SU-DHL-6 (cell line): Measurements from ENCODE around the gene NCF4.

ENCODE experiments used
- H2AFZ ChIP-seq: fragments of 200-600 bp; sonication (generic); 2 replicates; pipeline ENCODE4 v1.6.1; 2014; ENCODE audit warnings: low read depth, mild to moderate bottlenecking, moderate library complexity, mixed read lengths, antibody characterized with exemption, low read length; ENCODE audit not compliant: severe bottlenecking
- H3F3A ChIP-seq: fragments of 200-600 bp; shearing (Covaris generic); 2 replicates; pipeline ENCODE4 v1.6.0; 2016; ENCODE audit warnings: antibody characterized with exemption, mild to moderate bottlenecking; ENCODE audit not compliant: insufficient read depth
- H3K27ac ChIP-seq: fragments of 200-600 bp; sonication (generic); 2 replicates; pipeline ENCODE4 v1.5.1; 2016; ENCODE audit warnings: low read depth, mild to moderate bottlenecking, low read length, moderate library complexity, mixed read lengths
- H3K27me3 ChIP-seq: fragments of 200-600 bp; sonication (generic), shearing (Covaris generic); 2 replicates; pipeline ENCODE4 v1.6.0; 2014; ENCODE audit warnings: mild to moderate bottlenecking, low read length
- H3K36me3 ChIP-seq: fragments of 200-600 bp; sonication (generic); 2 replicates; pipeline ENCODE4 v1.6.1; 2014; ENCODE audit warnings: mild to moderate bottlenecking, low read length, mixed read lengths
- H3K4me2 ChIP-seq: fragments of 300-600, 200-600 bp; shearing (Covaris generic), sonication (generic); 2 replicates; pipeline ENCODE4 v1.6.0; 2014; ENCODE audit warnings: low read length, low read depth, mild to moderate bottlenecking; ENCODE audit not compliant: poor library complexity, severe bottlenecking
- H3K4me3 ChIP-seq: fragments of 200-600 bp; sonication (generic); 2 replicates; pipeline ENCODE4 v1.5.1; 2014; ENCODE audit warnings: antibody characterized with exemption, low read length, mild to moderate bottlenecking, mixed read lengths; ENCODE audit not compliant: insufficient read depth, poor library complexity, severe bottlenecking
- H3K79me2 ChIP-seq: fragments of 200-600 bp; sonication (generic); 2 replicates; pipeline ENCODE4 v1.6.1; 2014; ENCODE audit warnings: mild to moderate bottlenecking, low read length, moderate library complexity; ENCODE audit not compliant: insufficient read depth
- H3K9ac ChIP-seq: fragments of 200-600 bp; sonication (generic); 2 replicates; pipeline ENCODE4 v1.7.0; 2014; ENCODE audit warnings: mild to moderate bottlenecking, low read length
- H3K9me2 ChIP-seq: fragments of 200-600 bp; sonication (generic); replicated peaks from 2 replicates; pipeline ENCODE4 v1.6.1; 2014; ENCODE audit warnings: low read length; ENCODE audit not compliant: insufficient read depth
- H3K9me3 ChIP-seq: fragments of 200-600 bp; sonication (generic); 2 replicates; pipeline ENCODE4 v1.6.1; 2014; ENCODE audit warnings: low read length, mixed read lengths; ENCODE audit not compliant: insufficient read depth
- H4K20me1 ChIP-seq: fragments of 200-600 bp; sonication (generic); 2 replicates; pipeline ENCODE4 v1.6.1; 2014; ENCODE audit warnings: low read depth, mild to moderate bottlenecking, antibody characterized with exemption, low read length, moderate library complexity, mixed read lengths
- CTCF ChIP-seq: fragments of 200-600 bp; sonication (generic); IDR thresholded peaks from one replicate; pipeline ENCODE4 v1.5.1; 2017; ENCODE audit warnings: antibody characterized with exemption, mild to moderate bottlenecking, low read length, moderate library complexity; ENCODE audit not compliant: insufficient read depth, poor library complexity, severe bottlenecking
- EZH2phosphoT487 ChIP-seq: fragments of 200-600 bp; sonication (generic), shearing (Covaris generic); conservative IDR thresholded peaks from 2 replicates; pipeline ENCODE4 v1.6.1; 2018; ENCODE audit warnings: mild to moderate bottlenecking, antibody characterized with exemption, low read length, moderate library complexity, mixed read lengths

Gene NCF4

GRCh38 chr22:36873614-36874308 is 13.0 kb downstream of the NCF4 start:
- H3K27ac ChIP-seq: no peak overlapping the region

GRCh38 chr22:36874309-36874696 is 13.5 kb downstream of the NCF4 start:
- no peak overlapping the region for H2AFZ ChIP-seq
- H4K20me1 ChIP-seq: no peaks in the 10 kb centered on the region
- H3K9me2 ChIP-seq: no peaks in the 10 kb centered on the region
- H3F3A ChIP-seq: no peaks in the 10 kb centered on the region
- H3K36me3 ChIP-seq: no peaks in the 10 kb centered on the region
- no peak overlapping the region for H3K4me2 ChIP-seq
- no peaks in the 10 kb centered on the region for H3K9me3 ChIP-seq
- H3K27me3 ChIP-seq: no peaks in the 10 kb centered on the region
- no peaks in the 10 kb centered on the region for H3K79me2 ChIP-seq
- TF ChIP-seq CTCF (no peak), EZH2phosphoT487 (no peak)
- H3K4me3 ChIP-seq: no peak overlapping the region
- no peak overlapping the region for H3K9ac ChIP-seq
- H3K27ac ChIP-seq: no peak overlapping the region

More at GRCh38 chr22:36873614-36874308, 13.0 kb downstream of the NCF4 start:
- no peaks in the 10 kb centered on the region for H3K9me3 ChIP-seq
- H3F3A ChIP-seq: no peaks in the 10 kb centered on the region
- H3K79me2 ChIP-seq: no peaks in the 10 kb centered on the region
- no peak overlapping the region for H3K4me2 ChIP-seq
- TF ChIP-seq CTCF: no peak
- no peak for TF ChIP-seq EZH2phosphoT487
- no peaks in the 10 kb centered on the region for H3K27me3 ChIP-seq
- no peaks in the 10 kb centered on the region for H4K20me1 ChIP-seq
- no peak overlapping the region for H3K9ac ChIP-seq
- no peaks in the 10 kb centered on the region for H3K36me3 ChIP-seq
- no peak overlapping the region for H3K4me3 ChIP-seq
- H2AFZ ChIP-seq: no peak overlapping the region
- H3K9me2 ChIP-seq: no peaks in the 10 kb centered on the region

- no peaks in the 10 kb centered on the region for H3K9me2 ChIP-seq
- H3K4me2 ChIP-seq: no peak overlapping the region
- no peaks in the 10 kb centered on the region for H3K9me3 ChIP-seq
- no peak overlapping the region for H3K4me3 ChIP-seq
- no peak overlapping the region for H3K9ac ChIP-seq
- no peaks in the 10 kb centered on the region for H4K20me1 ChIP-seq
- H3K27ac ChIP-seq: no peak overlapping the region
- H3F3A ChIP-seq: no peaks in the 10 kb centered on the region
- TF ChIP-seq CTCF (no peak), EZH2phosphoT487 (no peak)
- H3K79me2 ChIP-seq: no peaks in the 10 kb centered on the region
- H3K27me3 ChIP-seq: no peaks in the 10 kb centered on the region
- no peak overlapping the region for H2AFZ ChIP-seq
- H3K36me3 ChIP-seq: no peaks in the 10 kb centered on the region
Measured at GRCh38 chr22:36874736-36875135, 13.9 kb downstream of the NCF4 start.
